GM21528 (cell line): ENCODE results near the gene BGN.

Source experiments
- ATAC-seq: cut with Tn5 transposase; IDR thresholded peaks from one replicate; pipeline ENCODE4 v1.9.1; 2021; ENCODE audit warnings: mild to moderate bottlenecking, moderate library complexity; ENCODE audit not compliant: unreplicated experiment, low FRiP score

The BGN gene

GRCh38 chrX:153459986-153460385, 34.8 kb upstream of the BGN start:
- ATAC-seq, result no peak

DNA sequence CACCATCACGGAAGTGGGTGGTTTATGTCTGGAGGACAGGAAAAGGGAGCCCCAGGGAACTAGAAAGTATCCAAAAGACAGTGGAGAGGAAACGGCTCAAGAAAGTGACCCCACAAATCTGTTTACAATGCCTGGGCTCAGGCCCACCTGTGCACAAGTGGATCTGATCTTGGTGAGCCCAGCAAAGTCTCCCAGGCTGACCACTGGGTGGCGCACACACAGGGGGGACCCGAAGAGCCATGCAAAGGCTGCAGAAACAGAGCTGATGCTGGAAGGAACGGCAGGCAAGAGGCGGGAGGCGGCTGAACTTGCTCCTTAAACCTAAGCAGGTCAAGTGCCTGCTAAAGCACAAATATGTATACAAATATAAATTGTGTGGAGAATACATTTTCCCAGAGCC, 34.0 kb upstream of the BGN start:
- no peak for ATAC-seq

DNA sequence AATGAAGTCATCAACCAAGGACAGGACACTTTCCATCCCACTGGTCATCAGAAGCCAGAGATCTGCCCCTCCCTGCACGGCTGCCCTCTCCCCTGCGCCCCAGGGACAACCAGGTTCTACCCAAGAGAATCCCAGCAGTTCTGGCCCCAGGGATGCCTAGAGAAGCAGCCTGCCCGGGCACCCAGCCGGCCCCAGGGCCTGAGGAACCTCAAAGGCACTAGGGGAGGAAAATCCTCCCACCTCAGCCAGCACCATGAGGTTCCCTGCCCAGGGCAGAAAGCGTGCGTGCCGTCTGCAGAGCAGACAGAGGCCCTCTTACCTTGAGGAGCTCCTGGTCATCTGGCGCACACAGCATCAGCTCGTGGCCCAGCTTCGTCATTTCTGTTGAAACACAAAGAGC, 32.5 kb upstream of the BGN start:
- no peak for ATAC-seq

DNA sequence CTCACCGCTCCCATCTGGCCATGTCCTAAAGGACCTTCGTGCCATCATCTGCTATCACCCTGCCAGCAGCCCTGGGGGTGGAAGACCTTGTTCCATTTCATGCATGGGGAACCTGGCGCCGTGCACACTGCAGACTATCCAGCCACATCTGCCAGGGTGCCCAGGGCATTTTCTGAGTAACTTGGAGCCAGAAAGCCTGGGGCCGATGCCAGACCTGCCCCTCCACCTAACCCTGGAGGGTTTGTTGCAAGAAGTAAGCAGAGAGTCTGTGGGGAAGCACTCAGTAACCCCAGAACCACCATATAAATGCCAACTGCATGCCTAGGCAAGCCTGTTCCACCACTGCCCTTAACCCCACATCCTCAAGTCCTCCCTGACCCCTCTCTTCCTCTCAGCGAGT, 31.7 kb upstream of the BGN start:
- no peak for ATAC-seq

DNA sequence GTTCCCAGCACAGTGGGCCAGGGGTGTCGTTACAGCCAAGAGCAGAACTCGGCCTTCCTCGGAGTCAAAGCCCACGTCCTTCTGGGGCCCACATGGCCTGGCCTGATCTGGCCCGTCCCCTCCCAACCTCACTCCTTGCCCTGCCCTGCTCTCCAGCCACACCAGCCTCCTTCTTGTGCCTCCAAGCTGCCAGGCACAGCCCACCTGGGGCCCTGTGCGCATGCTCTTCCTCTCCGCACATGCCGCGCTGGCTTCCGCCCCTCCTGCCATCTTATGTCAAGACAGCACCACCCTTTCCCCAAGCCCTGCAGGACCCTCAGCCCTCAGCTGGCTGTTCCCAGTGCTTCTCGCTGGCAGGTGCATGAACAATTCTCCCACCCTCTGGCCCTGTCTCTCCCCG, 31.2 kb upstream of the BGN start:
- no peak for ATAC-seq

DNA sequence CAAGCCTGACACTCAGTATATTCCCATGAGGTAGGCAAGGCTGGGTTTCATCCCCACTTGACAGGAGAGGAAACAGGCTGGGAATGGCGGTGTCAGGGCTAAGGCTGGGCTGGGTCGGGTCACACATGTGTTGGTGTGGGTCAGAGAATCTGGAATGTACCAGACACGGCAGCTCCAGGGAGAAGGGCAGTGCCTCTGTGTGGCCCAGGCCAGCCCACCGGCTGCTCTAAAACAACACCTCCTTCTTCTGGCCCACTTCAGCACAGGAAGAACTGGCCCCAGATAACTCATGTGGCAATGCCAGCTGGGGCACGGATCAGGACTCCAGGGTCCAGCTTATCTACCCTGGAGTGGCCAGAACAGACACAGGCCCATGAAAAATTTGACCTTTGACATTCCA, 30.7 kb upstream of the BGN start:
- no peak for ATAC-seq

- ATAC-seq, result no peak
These were observed 28.9 kb upstream of the BGN start for GRCh38 chrX:153465691-153466380.

- no peak for ATAC-seq
These were observed 26.7 kb upstream of the BGN start for GRCh38 chrX:153468008-153468580.

GRCh38 chrX:153469811-153470410, 24.9 kb upstream of the BGN start:
- peak; percentile 52 for ATAC-seq

- ATAC-seq, result peak; percentile 81
These were observed 24.1 kb upstream of the BGN start, which contains the start of gene HAUS7 for GRCh38 chrX:153470411-153471363. TSS of gene HAUS7 (minus strand) at chrX:153470576. CDS start at chrX:153470557, 19 bp downstream.

GRCh38 chrX:153471663-153472280, 23.0 kb upstream of the BGN start:
- ATAC-seq, result no peak

DNA sequence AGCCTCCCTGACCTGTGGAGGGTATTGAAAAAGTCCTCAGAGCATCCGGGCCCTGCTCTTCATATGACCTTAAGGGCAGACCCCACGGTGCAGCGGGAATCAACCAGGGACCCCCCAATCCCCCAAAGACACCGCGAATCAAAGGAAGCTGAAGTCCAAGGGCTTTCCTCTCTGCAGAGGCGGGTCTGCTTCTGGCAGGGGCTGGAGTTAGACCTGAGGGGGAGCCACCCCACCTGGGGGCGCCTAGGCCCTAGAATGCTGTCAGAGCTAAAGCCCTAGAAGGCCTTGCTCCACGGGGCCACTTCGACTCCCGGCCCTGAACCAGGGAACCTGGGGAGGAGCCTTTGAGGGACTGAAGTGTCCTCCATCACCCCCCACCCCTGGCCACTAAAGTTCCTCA, 21.7 kb upstream of the BGN start:
- no peak for ATAC-seq

- no peak for ATAC-seq
These were observed 20.5 kb upstream of the BGN start for GRCh38 chrX:153474266-153474665.

- ATAC-seq, result no peak
These were observed 20.1 kb upstream of the BGN start for GRCh38 chrX:153474718-153475117.

- no peak for ATAC-seq
These were observed 19.5 kb upstream of the BGN start for GRCh38 chrX:153475271-153475670.

GRCh38 chrX:153475751-153476281, 19.0 kb upstream of the BGN start:
- ATAC-seq, result no peak

DNA sequence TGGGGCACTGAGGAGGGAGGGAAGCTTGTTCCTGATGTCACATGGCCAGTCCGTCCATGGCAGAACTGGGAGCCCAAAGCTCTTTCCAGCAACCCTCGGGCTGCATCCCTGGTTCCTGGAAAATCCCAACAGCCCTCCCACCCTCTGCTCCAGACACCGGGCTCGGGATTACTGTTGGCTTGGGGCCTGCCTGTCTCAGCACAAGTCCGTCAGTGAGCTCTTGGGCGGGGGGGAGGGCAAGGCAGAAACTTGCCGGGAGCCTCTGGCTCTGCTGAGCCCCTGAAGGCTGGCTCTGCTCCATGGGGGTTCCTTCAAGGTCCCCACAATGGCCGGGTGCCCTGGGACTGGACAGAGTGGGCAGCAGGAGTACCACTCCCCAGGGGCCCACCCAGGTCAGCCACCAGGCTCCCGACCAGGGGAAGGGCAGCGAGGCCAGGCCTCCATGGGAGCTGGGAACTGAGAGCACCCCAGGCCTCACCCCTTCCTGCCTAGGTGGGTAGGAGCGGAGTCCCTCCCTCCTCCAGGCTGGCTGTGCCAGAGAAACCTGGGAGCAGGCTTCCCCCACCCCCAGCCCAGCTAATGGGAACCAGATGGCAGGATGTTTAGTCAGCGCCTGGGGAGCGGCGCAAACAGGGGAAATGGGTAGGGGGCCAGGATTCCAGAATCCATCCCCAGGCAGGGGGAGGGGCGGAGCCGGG, 18.0 kb upstream of the BGN start:
- ATAC-seq, result no peak

DNA sequence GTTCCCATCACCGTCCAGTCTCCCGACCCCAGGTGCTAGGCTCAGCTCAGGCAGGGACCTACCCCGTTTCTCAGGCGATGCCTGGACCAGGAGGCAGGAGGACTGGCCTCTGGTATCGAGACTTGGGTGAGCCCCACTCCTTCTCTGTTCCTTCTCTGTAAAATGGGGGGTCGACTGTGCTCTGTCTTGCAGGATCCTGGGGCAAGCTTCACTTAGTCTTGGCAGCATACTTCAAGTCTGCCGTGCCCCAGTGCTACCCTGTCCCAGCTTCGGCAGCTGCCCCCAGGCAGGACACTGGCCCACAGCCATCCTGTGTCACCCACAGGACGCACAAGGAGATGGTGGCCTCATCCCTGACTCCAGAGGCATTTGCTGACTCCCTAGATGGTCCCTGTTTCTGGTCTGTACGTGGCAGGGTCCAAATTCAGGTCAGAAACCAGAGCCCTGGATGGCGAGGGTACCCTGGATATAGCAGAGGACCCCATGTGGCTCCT, 17.4 kb upstream of the BGN start:
- ATAC-seq, result no peak

DNA sequence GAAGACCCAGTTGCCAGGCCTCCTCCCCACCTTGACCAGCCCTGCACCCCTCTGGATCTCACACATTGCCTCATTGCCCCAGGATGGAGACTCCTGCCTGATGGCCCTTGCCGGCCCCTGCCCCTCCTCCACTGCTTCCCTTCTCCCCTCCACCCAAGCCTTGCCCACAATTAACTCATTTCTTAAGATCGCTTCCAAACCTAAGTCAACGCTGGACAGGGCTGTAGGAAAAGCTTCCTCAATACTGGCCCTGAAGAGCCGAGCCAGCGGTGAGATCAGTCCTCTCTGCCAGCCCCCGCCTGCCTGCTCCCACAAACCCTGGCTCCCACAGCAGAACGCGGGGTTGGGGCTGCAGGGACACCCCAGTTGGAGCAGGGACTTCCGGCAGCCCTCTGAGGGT, 16.9 kb upstream of the BGN start:
- ATAC-seq, result no peak

DNA sequence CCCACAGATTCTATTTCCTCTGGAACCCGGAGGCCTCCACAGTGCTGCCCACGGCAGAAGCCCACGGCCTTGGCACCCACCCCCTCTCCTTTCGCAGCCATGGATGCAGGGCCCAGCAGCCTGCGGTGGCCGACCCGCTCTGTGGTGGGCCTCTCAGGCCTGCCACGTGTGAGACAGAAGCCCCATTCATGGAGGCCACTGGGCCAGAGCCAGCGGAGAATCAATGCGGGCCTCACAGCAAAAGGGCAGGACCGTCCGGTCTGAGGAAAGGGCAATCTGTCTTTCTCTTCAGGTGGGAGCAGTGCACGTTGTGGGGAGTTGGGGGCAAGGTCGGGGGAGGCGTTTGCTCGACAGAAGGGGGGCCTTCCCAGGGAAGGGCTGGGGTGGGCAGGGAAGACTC, 16.0 kb upstream of the BGN start:
- ATAC-seq, result no peak
